Ovary (tissue), 9 donors: Measurements from ENCODE around the gene GORASP1. TPM values are rescaled to one million over a fixed set of nuclear protein-coding genes. Genes with fewer than 3 reads are reported as not detected.
A peak's percentile ranks its signal among the peaks of the same experiment; 100 is the strongest.

Experiments used
- DNase-seq, 5 donors: peaks; one replicate each; pipeline ENCODE4 v3.0.0-alpha.2; 2019 to 2020
- H3K27ac ChIP-seq, 2 donors: fragments of 200-600 bp; one replicate each; pipeline versions ENCODE4 v1.5.1 to v1.8.0; 2019 to 2022
- H3K27me3 ChIP-seq: fragments of 200-600 bp; one replicate; pipeline ENCODE4 v1.8.0; 2022
- H3K36me3 ChIP-seq: fragments of 200-600 bp; sonication (generic); one replicate; pipeline ENCODE4 v1.5.1; 2019
- H3K4me1 ChIP-seq: one replicate; pipeline ENCODE4 v1.8.1; 2013; ENCODE audit warnings: mild to moderate bottlenecking, moderate library complexity; ENCODE audit not compliant: insufficient read depth
- H3K4me3 ChIP-seq: fragments of 200-600 bp; sonication (generic); one replicate; pipeline ENCODE4 v1.5.1; 2017
- H3K9me3 ChIP-seq, 2 donors: fragments of 200-600 bp in 1 of 2; sonication (generic) in 1 of 2; one replicate each; pipeline versions ENCODE4 v1.5.1 to v1.8.1; 2013 to 2019; ENCODE audit warnings: mild to moderate bottlenecking in 1 of 2, moderate library complexity in 1 of 2
- CTCF ChIP-seq, 3 donors: fragments of 450-650 bp in 2 of 3; fragments of 200-600 bp in 1 of 3; IDR thresholded peaks; one replicate each; pipeline versions ENCODE4 v1.5.1 to v1.8.0; 2016 to 2022; ENCODE audit warnings: antibody characterized with exemption in 3 of 3, mild to moderate bottlenecking in 1 of 3
- EP300 ChIP-seq: sonication (generic); formaldehyde crosslinking; IDR thresholded peaks from one replicate; pipeline ENCODE4 v1.6.1; 2017; ENCODE audit warnings: antibody characterized with exemption
- POLR2A ChIP-seq: fragments of 450-650 bp; IDR thresholded peaks from one replicate; pipeline ENCODE4 v1.6.1; 2017; ENCODE audit warnings: antibody characterized with exemption, mild to moderate bottlenecking, moderate library complexity
- WGBS, 3 donors: extraction: QIAGEN DNeasy Blood & Tissue Kit in 1 of 3; methylation state at CpG; one replicate each; pipeline versions ENCODE4 v1.1.5 to v1.1.7; 2013 to 2017; 5-methylcytosine and 5-hydroxymethylcytosine counted together
- intact Hi-C, 4 donors: fragments of 100-400 bp; cut with DNase I; formaldehyde crosslinking; loops; one replicate each; pipeline versions ENCODE4 v1.11.0 to v1.15.1; 2022 to 2023
- polyA plus RNA-seq, 2 donors: library from polyadenylated mRNA; stranded (reverse); fragments of 200-250 nt in 1 of 2; fragments of 350-450 nt in 1 of 2; fragmentation: Illumina TruSeq in 1 of 2; extraction: RNeasy Lipid Tissue Mini Kit (QIAGEN cat#74804) in 1 of 2; gene quantifications; one replicate each; pipeline ENCODE4 v1.2.3, GENCODE V29; 2013 to 2014
- total RNA-seq, 7 donors: library from RNA; depleted of rRNA in 2 of 7; stranded (reverse); fragments of >200 nt in 2 of 7; fragmentation: NEBNext Ultra II Directional in 3 of 7; extraction: Animal tissue kit (Norgen Biotek cat#: 25700) in 3 of 7; gene quantifications; one replicate each; pipeline versions ENCODE4 v1.1.0 to v1.2.4, GENCODE V29; 2016 to 2023
- donor health status: DM: no; HTN: no; CAD: no; lungs with moderate emphysema.
- donor health status: DM: no; HTN: no; CAD: no.
- donor health status: Bipolar disorder and iron deficiency.
- donor health status: DM: yes; HTN: yes; CAD: no.
- donor health status: DM: no; HTN: no; CAD: no.
- donor health status: DM: yes; HTN: yes; CAD: no.

The GORASP1 gene
- total and polyA plus RNA-seq, 9 donors = 31.4 to 54.5 (median 47.5) TPM

DNA sequence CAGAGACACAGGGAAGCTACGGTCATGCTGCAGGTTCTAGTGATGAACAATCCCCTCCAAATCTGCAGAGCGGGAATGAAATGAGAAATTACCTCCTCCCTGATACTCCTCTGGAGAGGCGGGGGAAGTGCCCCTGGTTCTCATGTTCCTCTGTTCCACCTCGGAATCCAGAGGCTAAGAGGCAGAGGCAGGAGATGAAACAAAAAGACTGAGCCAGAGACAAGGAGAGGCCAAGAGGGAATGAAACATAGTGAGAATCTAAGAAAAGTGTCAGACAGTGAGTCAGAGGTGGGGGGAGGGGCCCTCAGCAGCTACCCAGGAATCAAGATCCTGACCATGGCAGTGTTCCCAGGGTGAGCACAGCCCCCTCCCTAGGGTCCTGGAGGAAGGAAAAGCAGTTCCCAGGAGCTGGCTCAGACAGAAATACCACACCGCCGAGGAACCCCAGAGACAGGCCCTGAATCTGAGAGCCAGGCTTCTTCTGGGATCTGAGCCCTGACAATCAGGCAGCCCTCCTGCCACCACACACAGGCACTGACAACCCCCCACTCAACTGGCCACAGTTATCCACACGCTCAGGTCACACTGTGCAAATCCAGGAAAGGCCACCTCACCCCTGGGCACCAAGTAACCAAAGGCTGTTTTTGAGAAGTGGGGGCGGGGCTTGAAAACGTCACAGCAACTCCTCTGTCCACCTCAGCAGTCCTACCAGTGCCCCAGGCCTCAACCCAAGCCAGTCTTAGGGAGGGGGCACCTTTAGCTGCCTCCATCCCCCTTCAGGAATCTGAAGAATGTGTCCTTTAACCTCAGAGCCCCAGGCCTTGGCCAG lies 43.6 kb upstream of the GORASP1 start:
- H3K27me3 ChIP-seq = no peaks in the 10 kb centered on the region
- H3K9me3 ChIP-seq = no peaks in the 10 kb centered on the region
- no peaks in the 10 kb centered on the region for H3K36me3 ChIP-seq
- H3K27ac ChIP-seq = peak overlapping the region; percentile 91 to 95
- DNase-seq = peak; percentile 93 to 97 (median 96)
- intact Hi-C loops = no loop called here
- H3K4me1 ChIP-seq = peaks cover 38% of the 10 kb centered on the region
- peak overlapping the region; percentile 99 for H3K4me3 ChIP-seq
- TF ChIP-seq POLR2A (peak; percentile 40), CTCF (IDR thresholded peaks at IDR 0.05) (no peak)
- 5 to 6% (median 6%) methylated on average over 9 of the region's 9 CpGs for WGBS, 3 donors

DNA sequence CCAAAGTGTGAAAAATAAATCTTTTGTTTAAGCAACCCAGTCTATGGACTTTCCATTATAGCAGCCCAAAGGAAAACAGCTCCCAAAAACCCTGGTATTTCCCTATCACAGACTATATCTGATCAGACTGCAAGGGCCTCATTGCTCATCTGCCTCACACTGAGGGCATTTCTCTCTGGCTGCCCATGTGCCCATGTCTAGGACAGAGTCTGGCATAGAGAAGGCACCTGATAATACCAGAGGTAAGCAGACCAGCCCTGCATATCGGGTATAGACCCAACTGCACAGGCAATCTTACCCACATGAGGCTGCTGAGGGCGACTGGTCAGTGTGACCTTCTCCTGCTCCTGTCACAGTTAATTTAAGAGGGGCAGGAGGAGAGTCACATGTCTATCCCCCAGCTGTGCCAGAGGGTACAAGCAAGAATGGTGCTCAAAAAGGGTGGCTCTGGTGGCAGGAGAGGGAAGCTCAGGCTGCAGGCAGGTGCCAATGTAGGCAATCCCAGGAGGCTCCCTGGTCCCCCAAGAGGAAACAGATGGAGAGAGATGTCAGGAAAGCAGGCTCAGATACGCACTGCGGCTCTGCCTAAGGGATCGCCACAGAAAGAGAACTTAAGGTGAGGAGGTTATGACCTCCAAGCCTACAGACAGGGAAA lies 42.8 kb upstream of the GORASP1 start:
- DNase-seq = peak in 2 of 5 donors; percentile 35 to 42
- Histone ChIP-seq H3K36me3 (no peaks in the 10 kb centered on the region), H3K9me3 (no peaks in the 10 kb centered on the region), H3K27me3 (no peaks in the 10 kb centered on the region), H3K4me3 (peak overlapping the region; percentile 99), H3K27ac (peak overlapping the region; percentile 91 to 95), H3K4me1 (peaks cover 38% of the 10 kb centered on the region)
- WGBS, 3 donors = 23 to 35% (median 24%) methylated on average over 5 of the region's 5 CpGs
- intact Hi-C loops = no loop called here
- TF ChIP-seq POLR2A (no peak), EP300 (no peak), CTCF (IDR thresholded peaks at IDR 0.05) (no peak)

GRCh38 chr3:39149498-39150147 lies 42.2 kb upstream of the GORASP1 start:
- Histone ChIP-seq H3K27ac (peak overlapping the region in 1 of 2 donors; percentile 95), H3K4me3 (no peak overlapping the region), H3K9me3 (no peaks in the 10 kb centered on the region), H3K27me3 (no peaks in the 10 kb centered on the region), H3K4me1 (peaks cover 38% of the 10 kb centered on the region), H3K36me3 (no peaks in the 10 kb centered on the region)
- DNase-seq = no peak
- intact Hi-C loops = loop anchor here in 2 of 4 donors (5.0 kb wide), 2 partner anchors 38 to 42 kb away; partner anchors contain the start of genes GORASP1 (in 1 of the 2) and TTC21A (in 1 of the 2)
- TF ChIP-seq CTCF (IDR thresholded peaks at IDR 0.05) (no peak), POLR2A (no peak), EP300 (no peak)
- 86 to 90% (median 90%) methylated on average over 3 of the region's 3 CpGs for WGBS, 3 donors

- no peaks in the 10 kb centered on the region for H3K27me3 ChIP-seq
- no peak overlapping the region for H3K4me3 ChIP-seq
- no peaks in the 10 kb centered on the region for H3K9me3 ChIP-seq
- 67 to 82% (median 67%) methylated on average over 4 of the region's 4 CpGs for WGBS, 3 donors
- TF ChIP-seq CTCF (IDR thresholded peaks at IDR 0.05) (no peak), POLR2A (no peak), EP300 (no peak)
- no peak for DNase-seq
- intact Hi-C loops = loop anchor here in 2 of 4 donors (5.0 kb wide), 2 partner anchors 38 to 42 kb away; partner anchors contain the start of genes GORASP1 (in 1 of the 2) and TTC21A (in 1 of the 2)
- H3K4me1 ChIP-seq = peaks cover 38% of the 10 kb centered on the region
- H3K36me3 ChIP-seq = no peaks in the 10 kb centered on the region
- peak overlapping the region in 1 of 2 donors; percentile 95 for H3K27ac ChIP-seq
Measured at GRCh38 chr3:39149059-39149455, 41.6 kb upstream of the GORASP1 start.
